Activated CD4-positive, alpha-beta T cell treated with anti-CD3 and anti-CD28 coated beads, Interleukin-2, amount 10 ng/mL, durations not matched to agents 7 days and 5 days (primary cell): ENCODE measurements around the gene TRIM65. TPM values are rescaled to one million over a fixed set of nuclear protein-coding genes. Genes with fewer than 3 reads are reported as not detected.
"Not testable (repeated sequence)": the region's sequence is repeated elsewhere in the genome, so short reads cannot be mapped to it uniquely, and the experiment has no call there.

Experiments
- CTCF ChIA-PET: fragments of 350-600 bp; sonication (Branson Sonifier 250); formaldehyde crosslinking; loops from one replicate; lab custom pipeline; 2021; ENCODE audit warnings: antibody characterized with exemption; lab: Charles Lee
- POLR2A ChIA-PET: fragments of 350-600 bp; sonication (Branson Sonifier 250); formaldehyde crosslinking; loops from one replicate; lab custom pipeline; 2021; ENCODE audit warnings: antibody characterized with exemption; lab: Charles Lee
- DNase-seq: peaks from one replicate; pipeline ENCODE4 v3.0.0-alpha.2; 2020
- H3K27ac Mint-ChIP-seq: one replicate; pipeline ENCODE4 v1.8.0; 2021; ENCODE audit warnings: mild to moderate bottlenecking, moderate library complexity, mixed read lengths
- H3K27me3 Mint-ChIP-seq: one replicate; pipeline ENCODE4 v1.8.0; 2021; ENCODE audit warnings: mixed read lengths
- H3K36me3 Mint-ChIP-seq: one replicate; pipeline ENCODE4 v1.8.0; 2021; ENCODE audit warnings: low read depth, mixed read lengths
- H3K4me1 Mint-ChIP-seq: one replicate; pipeline ENCODE4 v1.8.0; 2021; ENCODE audit warnings: mixed read lengths
- H3K4me3 Mint-ChIP-seq: one replicate; pipeline ENCODE4 v1.8.0; 2021; ENCODE audit warnings: mild to moderate bottlenecking, moderate library complexity, mixed read lengths
- H3K9me3 Mint-ChIP-seq: one replicate; pipeline ENCODE4 v1.8.0; 2021; ENCODE audit warnings: mixed read lengths
- total RNA-seq, 2 experiments: library from RNA; stranded (reverse); gene quantifications; one replicate each; pipeline ENCODE4 v1.2.3, GENCODE V29; 2021

Gene TRIM65
- total RNA-seq, 2 experiments from 2014 or later: 26.5 to 28.7 TPM

GRCh38 chr17:75865404-75866188, 31.2 kb downstream of the TRIM65 start:
- not testable (repeated sequence) for H3K27me3 Mint-ChIP-seq, H3K4me3 Mint-ChIP-seq, H3K9me3 Mint-ChIP-seq, DNase-seq, H3K36me3 Mint-ChIP-seq
- peaks cover 29% of the 10 kb centered on the region for H3K4me1 Mint-ChIP-seq
- H3K27ac Mint-ChIP-seq: peak overlapping the region; percentile 92
- POLR2A ChIA-PET: interaction anchor here (0.7 kb wide), 1 partner anchor 86 kb away, joined by 4 read pairs; no protein-coding TSS in a partner anchor
- CTCF ChIA-PET: interaction anchor here (1.0 to 1.9 kb wide), 7 partner anchors 10 to 139 kb away, joined by 3 to 14 read pairs (median 4); partner anchors contain the start of genes TRIM47, TRIM65 and WBP2

- Mint-ChIP-seq H3K27ac (peak overlapping the region; percentile 92), H3K4me1 (peaks cover 29% of the 10 kb centered on the region), H3K4me3 (peak overlapping the region; percentile 18)
- ChIA-PET POLR2A (interaction anchor here (0.7 kb wide), 1 partner anchor 86 kb away, joined by 4 read pairs; no protein-coding TSS in a partner anchor), CTCF (interaction anchor here (0.6 to 1.9 kb wide), 8 partner anchors 10 to 140 kb away, joined by 3 to 14 read pairs (median 4); partner anchors contain the start of genes TRIM47, TRIM65 and WBP2)
- H3K9me3 Mint-ChIP-seq, DNase-seq, H3K27me3 Mint-ChIP-seq, H3K36me3 Mint-ChIP-seq: not testable (repeated sequence)
Observed at GRCh38 chr17:75864887-75865286, 31.9 kb downstream of the TRIM65 start.

GRCh38 chr17:75864448-75864871, 32.3 kb downstream of the TRIM65 start:
- H3K9me3 Mint-ChIP-seq: no peaks in the 10 kb centered on the region
- DNase-seq: peak; percentile 73

GRCh38 chr17:75861927-75862317, 34.8 kb downstream of the TRIM65 start:
- POLR2A ChIA-PET: no interaction called here
- Mint-ChIP-seq H3K4me3 (no peak overlapping the region), H3K27ac (no peak overlapping the region)

More at GRCh38 chr17:75864448-75864871, 32.3 kb downstream of the TRIM65 start:
- ChIA-PET POLR2A (interaction anchor here (0.7 kb wide), 1 partner anchor 85 kb away, joined by 4 read pairs; no protein-coding TSS in a partner anchor), CTCF (interaction anchor here (0.6 to 1.9 kb wide), 8 partner anchors 9 to 140 kb away, joined by 3 to 14 read pairs (median 4); partner anchors contain the start of genes TRIM47, TRIM65 and WBP2)
- Mint-ChIP-seq H3K36me3 (no peaks in the 10 kb centered on the region), H3K4me3 (peak overlapping the region; percentile 18), H3K4me1 (peaks cover 30% of the 10 kb centered on the region), H3K27me3 (no peaks in the 10 kb centered on the region), H3K27ac (peak overlapping the region; percentile 92)

GRCh38 chr17:75859358-75859757, 37.4 kb downstream of the TRIM65 start:
- ChIA-PET POLR2A (interaction anchor here (1.0 kb wide), 1 partner anchor 79 kb away, joined by 4 read pairs; a partner anchor contains a TSS), CTCF (interaction anchor here (1.1 to 2.8 kb wide), 6 partner anchors 12 to 39 kb away, joined by 3 to 12 read pairs (median 4); partner anchors contain the start of genes TRIM47 and TRIM65)
- not testable (repeated sequence) for H3K36me3 Mint-ChIP-seq, H3K4me3 Mint-ChIP-seq, H3K27ac Mint-ChIP-seq, H3K9me3 Mint-ChIP-seq, DNase-seq, H3K27me3 Mint-ChIP-seq
- H3K4me1 Mint-ChIP-seq: peaks cover 38% of the 10 kb centered on the region

More at GRCh38 chr17:75861927-75862317, 34.8 kb downstream of the TRIM65 start:
- CTCF ChIA-PET: interaction anchor here (0.6 to 4.0 kb wide), 18 partner anchors 8 to 119 kb away, joined by 3 to 22 read pairs (median 5); partner anchors contain the start of genes TRIM47, TRIM65 and UNC13D
- Mint-ChIP-seq H3K36me3 (no peaks in the 10 kb centered on the region), H3K27me3 (no peaks in the 10 kb centered on the region), H3K4me1 (peaks cover 45% of the 10 kb centered on the region), H3K9me3 (no peaks in the 10 kb centered on the region)
- DNase-seq: no peak

GRCh38 chr17:75856062-75856756, 40.5 kb downstream of the TRIM65 start:
- Mint-ChIP-seq H3K27ac (peak overlapping the region; percentile 93), H3K27me3 (no peaks in the 10 kb centered on the region), H3K4me3 (no peak overlapping the region), H3K36me3 (peaks cover 4% of the 10 kb centered on the region), H3K9me3 (no peaks in the 10 kb centered on the region), H3K4me1 (peaks cover 38% of the 10 kb centered on the region)
- ChIA-PET CTCF (interaction anchor here (0.7 to 2.9 kb wide), 14 partner anchors 9 to 158 kb away, joined by 3 to 30 read pairs (median 5); partner anchors contain the start of genes GALK1, TRIM47 and UNC13D), POLR2A (interaction anchor here (1.2 to 1.5 kb wide), 3 partner anchors 24 to 91 kb away, joined by 5 to 7 read pairs (median 5); partner anchors contain the start of gene GALK1)
- DNase-seq: peak; percentile 37

- Mint-ChIP-seq H3K27me3 (no peaks in the 10 kb centered on the region), H3K4me3 (no peak within 1 kb of the TSS), H3K9me3 (no peaks in the 10 kb centered on the region), H3K36me3 (peaks cover 9% of the 10 kb centered on the region), H3K4me1 (peaks cover 36% of the 10 kb centered on the region), H3K27ac (peak within 1 kb of the TSS; percentile 93)
- ChIA-PET CTCF (interaction anchor here (0.6 to 2.9 kb wide), 18 partner anchors 9 to 267 kb away, joined by 3 to 30 read pairs (median 5); partner anchors contain the start of genes GALK1, TRIM47 and UNC13D), POLR2A (interaction anchor here (0.9 to 1.5 kb wide), 7 partner anchors 9 to 90 kb away, joined by 3 to 7 read pairs (median 5); partner anchors contain the start of gene GALK1)
- DNase-seq: peak; percentile 99
Observed at GRCh38 chr17:75855310-75856061, 41.3 kb downstream of the TRIM65 start, which contains the start of gene WBP2. Gene WBP2, minus strand, starts transcription at chr17:75855335. Its CDS starts 38 bp downstream, at chr17:75855297.

- DNase-seq: no peak
- Mint-ChIP-seq H3K4me3 (no peak overlapping the region), H3K4me1 (peaks cover 36% of the 10 kb centered on the region), H3K9me3 (no peaks in the 10 kb centered on the region), H3K27me3 (no peaks in the 10 kb centered on the region), H3K36me3 (peaks cover 10% of the 10 kb centered on the region), H3K27ac (no peak overlapping the region)
- ChIA-PET CTCF (interaction anchor here (0.6 to 2.9 kb wide), 18 partner anchors 10 to 267 kb away, joined by 3 to 30 read pairs (median 5); partner anchors contain the start of genes GALK1, TRIM47 and UNC13D), POLR2A (interaction anchor here (0.6 to 1.5 kb wide), 8 partner anchors 8 to 90 kb away, joined by 3 to 7 read pairs (median 4); partner anchors contain the start of gene GALK1)
Observed at GRCh38 chr17:75854881-75855309, 41.9 kb downstream of the TRIM65 start.

GRCh38 chr17:75854101-75854748, 42.5 kb downstream of the TRIM65 start:
- no peak overlapping the region for H3K27ac Mint-ChIP-seq

GRCh38 chr17:75853433-75853832, 43.3 kb downstream of the TRIM65 start:
- no peak overlapping the region for H3K4me3 Mint-ChIP-seq
- DNase-seq: no peak
- peaks cover 16% of the 10 kb centered on the region for H3K36me3 Mint-ChIP-seq
- H3K9me3 Mint-ChIP-seq: no peaks in the 10 kb centered on the region
- ChIA-PET CTCF (interaction anchor here (0.8 to 2.9 kb wide), 7 partner anchors 9 to 221 kb away, joined by 3 to 30 read pairs (median 3); partner anchors contain the start of genes GALK1 and UNC13D), POLR2A (no interaction called here)
- no peak overlapping the region for H3K27ac Mint-ChIP-seq
- H3K27me3 Mint-ChIP-seq: no peaks in the 10 kb centered on the region
- H3K4me1 Mint-ChIP-seq: peaks cover 30% of the 10 kb centered on the region

More at GRCh38 chr17:75854101-75854748, 42.5 kb downstream of the TRIM65 start:
- no peak for DNase-seq
- Mint-ChIP-seq H3K9me3 (no peaks in the 10 kb centered on the region), H3K4me3 (no peak overlapping the region), H3K27me3 (no peaks in the 10 kb centered on the region), H3K4me1 (peaks cover 33% of the 10 kb centered on the region), H3K36me3 (peaks cover 15% of the 10 kb centered on the region)
- ChIA-PET CTCF (interaction anchor here (0.8 to 2.9 kb wide), 13 partner anchors 9 to 222 kb away, joined by 3 to 30 read pairs (median 6); partner anchors contain the start of genes GALK1, TRIM47 and UNC13D), POLR2A (interaction anchor here (0.6 kb wide), 1 partner anchor 9 kb away, joined by 3 read pairs; no protein-coding TSS in a partner anchor)

- POLR2A ChIA-PET, H3K9me3 Mint-ChIP-seq, H3K4me3 Mint-ChIP-seq, CTCF ChIA-PET, DNase-seq, H3K27ac Mint-ChIP-seq, H3K27me3 Mint-ChIP-seq: not testable (repeated sequence)
- H3K4me1 Mint-ChIP-seq: peaks cover 27% of the 10 kb centered on the region
- peaks cover 28% of the 10 kb centered on the region for H3K36me3 Mint-ChIP-seq
Observed at GRCh38 chr17:75851693-75851991, 45.1 kb downstream of the TRIM65 start.
